Activated CD8-positive, alpha-beta memory T cell treated with anti-CD3 and anti-CD28 coated beads for 36 hours (primary cell): Measurements from ENCODE around the gene ADAMTS14. TPM values are rescaled to one million over a fixed set of nuclear protein-coding genes. Genes with fewer than 3 reads are reported as not detected.
"Not testable (repeated sequence)": the region's sequence is repeated elsewhere in the genome, so short reads cannot be mapped to it uniquely, and the experiment has no call there.

Experiments used
- CTCF ChIA-PET: fragments of 350-600 bp; sonication (Branson Sonifier 250); formaldehyde crosslinking; loops from one replicate; lab custom pipeline; 2021; ENCODE audit warnings: antibody characterized with exemption; lab: Charles Lee
- POLR2A ChIA-PET: fragments of 350-600 bp; sonication (Branson Sonifier 250); formaldehyde crosslinking; loops from one replicate; lab custom pipeline; 2021; ENCODE audit warnings: antibody characterized with exemption; lab: Charles Lee
- total RNA-seq, 2 experiments: library from RNA; stranded (reverse); gene quantifications; one replicate each; pipeline ENCODE4 v1.2.3, GENCODE V29; 2021

The ADAMTS14 gene
- total RNA-seq = under 1 TPM in 1 of 2 experiments, not detected in 1; 0.04 TPM

GRCh38 chr10:70672165-70673042 lies at the start of gene ADAMTS14:
Gene ADAMTS14 (plus strand): TSS chr10:70672506. CDS start chr10:70672803, 297 bp downstream.
- ChIA-PET CTCF (interaction anchor here (1.0 kb wide), 1 partner anchor 123 kb away, joined by 3 read pairs; no protein-coding TSS in a partner anchor), POLR2A (no interaction called here)

- CTCF ChIA-PET = interaction anchor here (0.6 to 0.7 kb wide), 2 partner anchors 22 to 297 kb away, joined by 3 read pairs; no protein-coding TSS in a partner anchor
- POLR2A ChIA-PET = no interaction called here
Observed at GRCh38 chr10:70622541-70622940, 49.8 kb upstream of the ADAMTS14 start.

DNA sequence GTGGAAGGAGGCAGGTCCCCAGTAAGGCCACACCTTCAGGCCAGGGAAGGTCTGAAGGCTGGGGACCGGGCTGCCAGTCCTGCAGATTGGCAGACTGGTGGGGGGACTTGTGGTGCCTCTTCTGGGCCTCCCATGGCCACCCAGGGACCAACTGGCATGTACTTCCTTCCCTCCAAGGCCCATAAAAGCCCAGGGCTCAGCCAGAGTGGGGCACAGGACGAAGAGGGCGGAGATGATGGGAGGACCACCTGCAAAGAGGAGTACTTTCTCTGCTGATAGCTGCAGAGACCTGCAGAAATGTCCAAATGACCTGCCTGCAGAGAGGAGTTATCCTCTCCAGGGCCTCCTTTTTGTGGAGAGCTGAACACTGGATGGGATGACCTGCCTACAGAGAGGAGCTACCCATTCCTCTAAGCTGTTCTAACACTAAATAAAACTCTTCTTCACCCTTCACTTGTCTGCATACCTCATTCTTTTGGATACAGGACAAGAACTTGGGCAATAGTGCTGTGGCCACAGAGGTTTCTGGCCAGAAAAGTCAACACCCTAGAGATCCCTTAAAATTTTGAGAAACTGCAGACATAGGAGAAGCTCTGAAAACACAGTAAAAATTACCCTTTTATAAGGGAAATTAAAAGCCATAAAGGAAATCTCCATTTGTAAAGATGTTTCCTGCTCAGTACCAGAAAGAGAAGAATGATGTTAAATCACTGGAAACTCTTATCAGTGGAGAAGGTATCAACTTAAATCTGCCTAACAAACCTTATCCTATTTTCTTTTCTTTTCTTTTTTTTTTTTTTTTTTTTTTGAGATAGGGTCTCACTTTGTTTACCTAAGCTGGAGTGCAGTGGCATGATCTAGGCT lies 49.1 kb upstream of the ADAMTS14 start:
- ChIA-PET CTCF (interaction anchor here (0.6 kb wide), 1 partner anchor 24 kb away, joined by 3 read pairs; no protein-coding TSS in a partner anchor), POLR2A (no interaction called here)

GRCh38 chr10:70626056-70626455 lies 46.2 kb upstream of the ADAMTS14 start:
- ChIA-PET POLR2A (no interaction called here), CTCF (no interaction called here)

DNA sequence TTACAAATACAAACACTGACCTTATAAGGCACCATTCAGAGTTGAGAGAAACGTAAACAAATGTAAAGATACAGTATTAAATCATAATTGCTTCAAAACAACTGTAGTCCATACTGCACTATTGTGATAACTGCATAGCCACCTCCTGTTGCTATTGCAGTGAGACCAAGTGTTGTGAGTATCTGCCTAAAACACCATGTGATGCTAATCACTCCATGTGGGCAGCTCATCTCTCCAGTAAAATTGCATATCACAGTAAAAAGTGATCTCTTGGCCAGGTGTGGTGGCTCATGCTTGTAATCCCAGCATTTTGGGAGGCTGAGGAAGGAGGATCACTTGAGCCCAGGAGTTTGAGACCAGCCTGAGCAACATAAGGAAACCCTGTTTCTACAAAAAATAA lies 43.0 kb upstream of the ADAMTS14 start:
- POLR2A ChIA-PET = interaction anchor here (0.6 kb wide), 1 partner anchor 48 kb away, joined by 7 read pairs; no protein-coding TSS in a partner anchor
- CTCF ChIA-PET = no interaction called here

DNA sequence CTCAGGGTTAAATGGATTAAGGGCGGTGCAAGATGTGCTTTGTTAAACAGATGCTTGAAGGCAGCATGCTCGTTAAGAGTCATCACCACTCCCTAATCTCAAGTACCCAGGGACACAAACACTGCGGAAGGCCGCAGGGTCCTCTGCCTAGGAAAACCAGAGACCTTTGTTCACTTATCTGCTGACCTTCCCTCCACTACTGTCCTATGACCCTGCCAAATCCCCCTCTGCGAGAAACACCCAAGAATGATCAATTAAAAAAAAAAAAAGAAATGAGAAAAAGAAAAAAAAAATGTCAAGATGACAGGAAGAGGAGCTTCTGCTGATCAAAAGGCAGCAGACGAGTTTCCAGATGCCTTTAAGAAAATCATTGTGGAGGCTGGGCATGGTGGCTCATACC lies 40.6 kb upstream of the ADAMTS14 start:
- POLR2A ChIA-PET, CTCF ChIA-PET: not testable (repeated sequence)

DNA sequence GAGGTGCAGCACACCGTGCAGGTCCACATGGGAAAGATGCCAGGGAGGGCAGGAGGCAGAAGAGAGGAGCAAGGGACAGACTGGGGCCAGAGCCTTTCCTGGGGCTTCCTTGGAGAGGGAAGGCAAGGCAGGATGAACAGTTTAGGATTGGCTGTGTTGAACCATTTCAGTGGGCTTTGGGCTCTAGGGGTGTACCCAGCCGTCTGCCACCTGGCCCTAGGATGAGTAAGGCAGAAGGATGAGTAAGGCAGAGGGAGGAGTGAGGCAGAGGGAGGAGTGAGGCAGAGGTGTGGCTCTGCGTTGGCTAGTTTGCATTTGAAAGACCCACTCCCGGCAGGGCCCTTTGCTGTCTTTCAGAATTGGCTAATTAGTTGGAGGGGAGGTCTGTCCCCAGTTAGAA lies 38.3 kb upstream of the ADAMTS14 start:
- ChIA-PET CTCF (no interaction called here), POLR2A (no interaction called here)

GRCh38 chr10:70634515-70634914 lies 37.8 kb upstream of the ADAMTS14 start:
- CTCF ChIA-PET, POLR2A ChIA-PET: not testable (repeated sequence)

- POLR2A ChIA-PET, CTCF ChIA-PET: not testable (repeated sequence)
Observed at GRCh38 chr10:70639640-70640383, 32.5 kb upstream of the ADAMTS14 start.

DNA sequence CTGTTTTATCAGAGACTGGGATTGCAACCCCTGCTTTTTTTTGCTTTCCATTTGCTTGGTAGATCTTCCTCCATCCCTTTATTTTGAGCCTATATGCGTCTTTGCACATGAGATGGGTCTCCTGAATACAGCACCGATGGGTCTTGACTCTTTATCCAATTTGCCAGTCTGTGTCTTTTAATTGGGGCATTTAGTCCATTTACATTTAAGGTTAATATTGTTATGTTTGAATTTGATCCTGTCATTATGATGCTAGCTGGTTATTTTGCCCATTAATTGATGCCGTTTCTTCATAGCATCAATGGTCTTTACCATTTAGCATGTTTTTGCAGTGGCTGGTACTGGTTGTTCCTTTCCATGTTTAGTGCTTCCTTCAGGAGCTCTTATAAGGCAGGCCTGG lies 29.0 kb upstream of the ADAMTS14 start:
- CTCF ChIA-PET, POLR2A ChIA-PET: not testable (repeated sequence)

DNA sequence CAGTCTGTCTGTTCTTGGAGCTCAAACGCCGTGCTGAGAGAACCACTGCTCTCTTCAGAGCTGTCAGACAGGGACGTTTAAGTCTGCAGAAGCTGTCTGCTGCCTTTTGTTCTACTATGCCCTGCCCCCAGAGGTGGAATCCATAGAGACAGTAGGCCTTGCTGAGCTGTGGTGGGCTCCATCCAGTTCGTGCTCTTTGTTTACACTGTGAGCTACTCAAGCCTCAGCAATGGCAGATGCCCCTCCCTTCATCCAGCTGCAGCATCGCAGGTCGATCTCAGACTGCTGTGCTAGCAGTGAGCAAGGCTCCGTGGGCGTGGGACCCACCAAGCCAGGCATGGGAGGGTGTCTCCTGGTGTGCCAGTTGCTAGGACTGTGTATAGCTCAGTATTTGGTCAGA lies 27.3 kb upstream of the ADAMTS14 start:
- POLR2A ChIA-PET, CTCF ChIA-PET: not testable (repeated sequence)

DNA sequence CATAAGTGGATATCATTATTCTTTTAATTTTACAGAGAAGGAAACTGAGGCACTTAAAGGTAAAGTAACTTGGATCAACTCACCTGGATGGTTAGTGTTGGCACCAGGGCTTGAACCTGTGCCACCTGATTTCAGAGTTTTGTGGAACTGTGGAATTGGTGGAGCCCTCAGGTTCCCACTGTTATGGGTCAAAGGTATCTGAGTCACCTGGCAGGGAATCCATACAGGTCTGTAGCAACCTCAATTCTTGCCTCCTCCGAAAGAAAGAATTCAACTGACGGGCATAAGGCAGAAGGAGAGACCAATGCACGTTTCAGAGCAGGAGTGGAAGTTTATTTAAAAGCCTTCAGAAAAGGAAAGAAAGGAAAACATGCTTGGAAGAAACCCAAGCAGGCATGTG lies 25.2 kb upstream of the ADAMTS14 start:
- ChIA-PET POLR2A (no interaction called here), CTCF (no interaction called here)

GRCh38 chr10:70648427-70648826 lies 23.9 kb upstream of the ADAMTS14 start:
- CTCF ChIA-PET = no interaction called here
- POLR2A ChIA-PET = interaction anchor here (0.6 kb wide), 1 partner anchor 687 kb away, joined by 5 read pairs; no protein-coding TSS in a partner anchor

GRCh38 chr10:70649526-70649925 lies 22.8 kb upstream of the ADAMTS14 start:
- ChIA-PET CTCF (no interaction called here), POLR2A (no interaction called here)

DNA sequence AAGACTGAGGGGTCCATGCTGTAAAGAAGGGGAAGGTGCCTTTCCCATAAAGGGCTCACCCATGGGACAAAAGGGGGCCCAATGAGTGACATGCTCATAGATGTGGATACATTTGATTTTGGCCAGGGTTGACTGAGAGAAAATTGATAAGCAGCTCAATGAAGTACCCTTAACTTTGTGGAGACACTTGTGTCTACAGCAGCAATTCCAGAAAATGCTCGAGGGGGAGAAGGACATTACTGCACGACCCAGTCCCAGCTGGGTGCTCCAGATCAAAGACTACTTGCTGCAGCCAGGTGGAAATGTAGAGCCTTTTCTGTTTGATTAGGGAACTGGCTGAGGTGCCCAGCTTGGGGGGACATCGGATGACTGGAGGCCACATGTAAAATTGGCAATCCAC lies 22.2 kb upstream of the ADAMTS14 start:
- ChIA-PET CTCF (no interaction called here), POLR2A (no interaction called here)

DNA sequence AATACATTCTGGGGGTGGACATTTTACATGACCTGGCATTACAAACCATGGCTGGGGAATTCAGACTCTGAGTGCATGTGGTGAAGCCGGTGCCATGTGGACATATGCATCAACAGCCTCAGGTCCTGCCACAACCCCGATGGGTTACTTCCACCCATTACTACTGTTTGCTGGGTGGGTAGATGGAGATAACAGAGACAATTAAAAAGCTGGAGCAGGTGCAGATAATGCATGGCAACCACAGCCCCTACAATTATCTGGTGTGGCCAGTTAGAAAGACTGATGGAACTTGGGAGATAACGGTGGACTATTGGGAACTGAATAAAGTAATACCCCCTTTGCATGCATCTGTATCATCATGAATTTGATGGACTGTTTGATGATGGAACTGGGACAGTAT lies 21.6 kb upstream of the ADAMTS14 start:
- ChIA-PET POLR2A (no interaction called here), CTCF (no interaction called here)

- POLR2A ChIA-PET = no interaction called here
- CTCF ChIA-PET = interaction anchor here (1.2 kb wide), 1 partner anchor 101 kb away, joined by 3 read pairs; no protein-coding TSS in a partner anchor
Observed at GRCh38 chr10:70651661-70652060, 20.6 kb upstream of the ADAMTS14 start.

DNA sequence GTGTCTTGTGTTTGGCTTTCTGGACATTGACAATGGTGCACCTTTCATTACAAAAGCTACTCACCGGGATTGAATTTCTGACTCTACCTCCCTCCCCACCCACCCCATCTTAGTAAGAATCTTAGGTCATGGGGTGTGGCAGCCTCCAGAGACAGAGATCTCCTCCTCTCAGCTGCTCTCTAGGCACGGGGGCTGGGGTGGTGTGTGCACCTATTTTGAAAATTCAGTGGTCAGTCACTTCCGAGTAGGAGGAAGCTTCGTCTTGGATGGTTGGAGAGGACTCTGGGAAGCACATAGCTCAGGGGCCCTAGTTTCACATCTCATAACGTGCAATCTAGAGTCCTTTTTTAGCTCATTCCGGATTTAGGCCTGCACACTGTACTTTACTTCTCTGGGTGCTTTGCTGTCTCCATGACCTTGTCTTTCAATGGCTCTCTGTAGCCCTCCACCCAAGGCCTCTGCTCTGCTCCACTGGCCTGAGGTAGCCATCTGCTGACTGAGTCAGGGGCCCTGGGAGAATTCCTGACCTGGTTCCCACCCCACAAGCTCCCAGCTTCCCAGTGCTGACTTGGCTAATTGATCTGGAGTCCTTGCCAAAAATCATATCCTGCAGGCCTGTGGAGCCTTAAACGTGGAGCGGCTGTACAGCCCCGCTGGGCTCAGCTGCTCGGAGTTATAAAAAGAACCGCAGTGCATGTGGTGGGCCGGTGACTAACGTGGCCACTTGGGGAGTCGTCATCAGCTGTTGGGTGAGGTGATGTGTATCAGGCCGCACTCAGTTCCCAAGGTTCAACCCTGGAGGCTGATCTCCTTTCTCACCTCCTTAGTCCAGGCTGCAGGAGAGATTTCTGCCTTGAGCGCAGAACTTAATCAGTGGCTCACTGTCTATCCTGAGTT lies 19.3 kb upstream of the ADAMTS14 start:
- POLR2A ChIA-PET = no interaction called here
- CTCF ChIA-PET = no interaction called here
